Stomach (tissue), 9 donors: ENCODE data around the gene SLC6A12. TPM values are rescaled to one million over a fixed set of nuclear protein-coding genes. Genes with fewer than 3 reads are reported as not detected.
A peak's percentile ranks its signal among the peaks of the same experiment; 100 is the strongest.
"Not testable (repeated sequence)": the region's sequence is repeated elsewhere in the genome, so short reads cannot be mapped to it uniquely, and the experiment has no call there.

Source experiments
- DNase-seq, 2 donors: peaks; one replicate each; pipeline versions ENCODE4 v3.0.0 to v3.0.0-alpha.2; 2013 to 2019
- H3K27ac ChIP-seq, 5 donors: fragments of 200-600 bp in 4 of 5; sonication (generic) in 4 of 5; one replicate each; pipeline ENCODE4 v1.5.1; 2013 to 2019; ENCODE audit warnings: mild to moderate bottlenecking in 1 of 5, moderate library complexity in 1 of 5
- H3K27me3 ChIP-seq, 3 donors: fragments of 200-600 bp; sonication (generic); one replicate each; pipeline ENCODE4 v1.5.1; 2017 to 2019; ENCODE audit warnings: mixed run types in 1 of 3
- H3K36me3 ChIP-seq, 4 donors: fragments of 200-600 bp; sonication (generic); 1 replicate in 3 of 4; 2 replicates in 1 of 4; pipeline ENCODE4 v1.5.1; 2016 to 2019
- H3K4me1 ChIP-seq, 4 donors: fragments of 200-600 bp; sonication (generic); one replicate each; pipeline ENCODE4 v1.5.1; 2016 to 2019
- H3K4me3 ChIP-seq, 4 donors: fragments of 200-600 bp; sonication (generic) in 3 of 4; one replicate each; pipeline ENCODE4 v1.5.1; 2016 to 2019; ENCODE audit warnings: mild to moderate bottlenecking in 1 of 4
- H3K9me3 ChIP-seq, 4 donors: fragments of 200-600 bp; sonication (generic); one replicate each; pipeline ENCODE4 v1.5.1; 2016 to 2019
- EP300 ChIP-seq: sonication (generic); formaldehyde crosslinking; IDR thresholded peaks from one replicate; pipeline ENCODE4 v1.6.1; 2017; ENCODE audit warnings: antibody characterized with exemption
- POLR2A ChIP-seq, 4 donors: fragments of 450-650 bp; IDR thresholded peaks; one replicate each; pipeline ENCODE4 v1.6.1; 2016; ENCODE audit warnings: antibody characterized with exemption in 4 of 4, control low read depth in 2 of 4, mild to moderate bottlenecking in 1 of 4, moderate library complexity in 1 of 4
- POLR2AphosphoS5 ChIP-seq, 3 donors: sonication (generic); formaldehyde crosslinking; IDR thresholded peaks; one replicate each; pipeline ENCODE4 v1.6.1; 2016; ENCODE audit warnings: antibody characterized with exemption in 3 of 3
- WGBS, 5 donors: extraction: QIAGEN DNeasy Blood & Tissue Kit in 3 of 5; methylation state at CpG; one replicate each; pipeline versions ENCODE4 v1.1.5 to v1.1.7; 2013 to 2018; 5-methylcytosine and 5-hydroxymethylcytosine counted together
- intact Hi-C: fragments of 100-400 bp; cut with DNase I; formaldehyde crosslinking; loops from one replicate; pipeline ENCODE4 v1.15.1; 2023; ENCODE audit warnings: low total_unique reads
- polyA plus RNA-seq, 3 donors: library from polyadenylated mRNA; stranded (reverse); fragments of 200-250 nt; gene quantifications; one replicate each; pipeline ENCODE4 v1.2.3, GENCODE V29; 2013
- total RNA-seq, 5 donors: library from RNA; depleted of rRNA; stranded (reverse); fragments of >200 nt; gene quantifications; one replicate each; pipeline versions ENCODE4 v1.1.0 to v1.2.3, GENCODE V29; 2014 to 2016
- TF ChIP-seq, protein P1 (sequence below), 7 experiments: fragments of 450-650 bp in 4 of 7; fragments of 200-600 bp in 3 of 7; sonication (generic) in 3 of 7; IDR thresholded peaks; one replicate each; pipeline ENCODE4 v1.5.1; 2016 to 2019; ENCODE audit warnings: antibody characterized with exemption in 7 of 7, control low read depth in 2 of 7, mild to moderate bottlenecking in 1 of 7
- donor health status: healthy with polysubstance abuse.
- donor health status: Bipolar disorder and iron deficiency.
- donor health status: healthy.

SLC6A12 gene
- total and polyA plus RNA-seq, 8 donors: 0.05 to 1.7 (median 0.19) TPM; not detected in 5

DNA sequence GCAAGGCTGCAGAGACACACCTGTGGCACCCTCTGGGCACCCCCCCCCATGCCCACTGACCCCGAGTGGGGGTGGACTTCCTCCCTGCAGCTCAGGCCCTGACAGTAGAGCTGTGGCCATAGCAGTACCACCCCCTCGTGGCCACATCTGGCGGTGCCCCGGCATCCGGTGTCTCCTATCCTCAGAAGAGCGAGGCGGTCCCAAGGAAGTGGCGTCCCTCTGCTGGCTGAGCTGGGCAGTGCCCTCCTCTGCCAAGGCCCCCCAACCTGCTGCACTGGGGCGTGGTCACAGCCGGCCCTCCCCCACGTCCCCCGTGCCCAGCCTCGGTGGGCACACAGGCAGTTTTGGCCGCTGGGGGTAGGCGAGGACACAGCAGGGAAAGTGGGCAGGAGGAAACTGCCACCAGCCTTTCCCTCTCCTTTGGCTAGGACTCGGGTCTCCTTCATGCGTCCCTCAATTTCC is 6.0 kb upstream of the SLC6A12 start:
- Histone ChIP-seq H3K36me3 (no peaks in the 10 kb centered on the region), H3K27me3 (peaks cover 0 to 51% (median 8%) of the 10 kb centered on the region in 3 donors), H3K27ac (no peak overlapping the region), H3K9me3 (no peaks in the 10 kb centered on the region), H3K4me3 (no peak overlapping the region), H3K4me1 (no peaks in the 10 kb centered on the region)
- TF ChIP-seq EP300: no peak
- TF ChIP-seq, protein P1, sequence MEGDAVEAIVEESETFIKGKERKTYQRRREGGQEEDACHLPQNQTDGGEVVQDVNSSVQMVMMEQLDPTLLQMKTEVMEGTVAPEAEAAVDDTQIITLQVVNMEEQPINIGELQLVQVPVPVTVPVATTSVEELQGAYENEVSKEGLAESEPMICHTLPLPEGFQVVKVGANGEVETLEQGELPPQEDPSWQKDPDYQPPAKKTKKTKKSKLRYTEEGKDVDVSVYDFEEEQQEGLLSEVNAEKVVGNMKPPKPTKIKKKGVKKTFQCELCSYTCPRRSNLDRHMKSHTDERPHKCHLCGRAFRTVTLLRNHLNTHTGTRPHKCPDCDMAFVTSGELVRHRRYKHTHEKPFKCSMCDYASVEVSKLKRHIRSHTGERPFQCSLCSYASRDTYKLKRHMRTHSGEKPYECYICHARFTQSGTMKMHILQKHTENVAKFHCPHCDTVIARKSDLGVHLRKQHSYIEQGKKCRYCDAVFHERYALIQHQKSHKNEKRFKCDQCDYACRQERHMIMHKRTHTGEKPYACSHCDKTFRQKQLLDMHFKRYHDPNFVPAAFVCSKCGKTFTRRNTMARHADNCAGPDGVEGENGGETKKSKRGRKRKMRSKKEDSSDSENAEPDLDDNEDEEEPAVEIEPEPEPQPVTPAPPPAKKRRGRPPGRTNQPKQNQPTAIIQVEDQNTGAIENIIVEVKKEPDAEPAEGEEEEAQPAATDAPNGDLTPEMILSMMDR (IDR thresholded peaks at IDR 0.05): peak in 5 of 7 experiments; percentile 21 to 58 (median 34)
- WGBS, 5 donors: 19 to 42% (median 37%) methylated on average over 10 to 17 of the region's 17 CpGs
- DNase-seq: peak; percentile 54 to 82
- intact Hi-C loops: no loop called here

DNA sequence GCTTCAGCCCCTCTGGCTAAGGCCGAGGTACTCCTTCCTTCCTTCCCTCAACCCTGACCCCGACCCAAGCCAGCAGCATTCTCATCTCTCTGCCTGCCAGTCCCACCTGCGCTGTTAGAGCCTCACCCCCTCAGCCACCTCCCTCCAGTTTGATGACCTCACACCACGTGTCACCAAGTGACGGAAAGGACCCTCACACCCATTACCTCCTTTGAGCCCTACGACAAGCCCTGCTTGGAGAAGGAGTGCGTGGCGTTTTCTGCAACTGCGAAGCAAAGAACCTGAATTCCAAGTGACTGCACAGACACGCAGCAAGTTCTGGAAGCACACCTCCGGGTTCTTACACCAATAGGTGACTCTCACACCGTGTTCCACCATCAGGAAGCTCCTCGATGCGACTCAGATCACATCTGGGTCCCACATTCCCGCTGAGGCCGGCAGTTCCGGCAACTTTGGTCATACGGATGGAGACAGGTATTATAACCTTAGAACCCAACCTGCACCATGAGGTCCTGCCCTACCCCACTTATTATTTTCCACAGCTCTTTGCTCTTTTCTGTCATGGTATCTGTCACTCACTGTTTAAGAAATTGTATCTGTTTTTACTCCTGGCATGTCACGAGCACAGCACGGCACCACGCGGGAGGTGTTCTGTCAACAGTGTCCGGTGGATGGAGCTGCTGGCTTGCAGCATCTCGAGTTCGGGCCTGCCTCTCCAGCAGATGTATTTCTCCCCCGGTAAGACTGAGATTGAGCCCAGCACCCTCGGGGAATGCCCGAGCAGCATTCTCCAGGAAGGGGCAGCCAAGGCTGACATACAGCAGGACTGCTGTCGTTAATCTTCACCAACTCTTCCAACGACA is 5.0 kb upstream of the SLC6A12 start:
- H3K4me1 ChIP-seq: peaks cover 0 to 8% (median under 1%) of the 10 kb centered on the region in 4 donors
- 77 to 84% (median 80%) methylated on average over 30 of the region's 30 CpGs for WGBS, 5 donors
- no peak for TF ChIP-seq POLR2AphosphoS5 (IDR thresholded peaks at IDR 0.05)
- no peak for TF ChIP-seq POLR2A (IDR thresholded peaks at IDR 0.05)
- TF ChIP-seq EP300: no peak
- TF ChIP-seq, protein P1 (IDR thresholded peaks at IDR 0.05): no peak

DNA sequence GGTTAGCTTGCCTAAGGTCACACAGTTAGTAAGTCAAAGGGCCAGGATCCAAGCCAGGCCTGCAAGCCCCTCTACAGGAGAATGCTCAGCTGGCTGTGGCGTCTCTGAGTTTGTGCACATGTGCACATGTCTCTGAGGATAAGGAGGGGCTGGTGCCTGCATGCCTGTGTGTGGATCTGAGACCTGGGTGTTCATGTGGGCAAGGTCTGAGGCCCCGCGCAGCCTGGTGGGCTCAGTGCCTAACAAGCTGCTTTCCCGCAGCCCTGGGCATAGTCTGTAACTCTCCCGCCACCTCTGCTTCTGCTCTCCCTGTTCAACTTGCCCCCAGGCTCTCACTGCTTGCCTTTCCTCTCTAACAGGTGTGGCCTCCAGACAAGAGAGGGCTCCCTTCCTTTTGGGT is 4.3 kb upstream of the SLC6A12 start:
- H3K9me3 ChIP-seq: no peaks in the 10 kb centered on the region
- H3K27me3 ChIP-seq: peaks cover 0 to 68% (median 18%) of the 10 kb centered on the region in 3 donors
- WGBS, 5 donors: 80 to 87% (median 85%) methylated on average over 5 of the region's 5 CpGs
- H3K4me1 ChIP-seq: peaks cover 0 to 15% (median 7%) of the 10 kb centered on the region in 4 donors
- no peak overlapping the region for H3K4me3 ChIP-seq
- DNase-seq: no peak
- no peak for TF ChIP-seq POLR2AphosphoS5 (IDR thresholded peaks at IDR 0.05)
- TF ChIP-seq EP300: no peak
- TF ChIP-seq POLR2A (IDR thresholded peaks at IDR 0.05): no peak
- TF ChIP-seq, protein P1 (IDR thresholded peaks at IDR 0.05): no peak
- H3K36me3 ChIP-seq: no peaks in the 10 kb centered on the region
- no peak overlapping the region for H3K27ac ChIP-seq
- intact Hi-C loops: no loop called here

More for the DNA sequence above, 5.0 kb upstream of the SLC6A12 start:
- no peaks in the 10 kb centered on the region for H3K9me3 ChIP-seq
- intact Hi-C loops: no loop called here
- no peak overlapping the region for H3K4me3 ChIP-seq
- no peak overlapping the region for H3K27ac ChIP-seq
- H3K36me3 ChIP-seq: no peaks in the 10 kb centered on the region
- DNase-seq: no peak
- peaks cover 0 to 60% (median 11%) of the 10 kb centered on the region in 3 donors for H3K27me3 ChIP-seq

DNA sequence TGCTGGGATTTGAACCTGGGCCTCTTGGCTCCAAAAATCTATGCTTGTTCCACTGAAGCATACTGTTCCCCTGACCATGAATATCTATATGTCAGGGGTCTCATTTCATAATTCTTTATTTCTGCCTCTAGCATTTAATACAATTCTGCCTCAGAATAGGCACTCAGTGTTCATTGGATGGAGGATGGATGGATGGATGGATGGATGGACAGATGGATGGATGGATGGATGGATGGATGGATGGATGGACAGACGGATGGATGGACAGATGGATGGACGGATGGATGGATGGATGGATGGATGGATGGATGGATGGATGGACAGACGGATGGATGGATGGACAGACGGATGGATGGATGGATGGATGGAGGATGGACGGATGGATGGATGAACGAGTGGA is 3.1 kb upstream of the SLC6A12 start:
- H3K4me1 ChIP-seq: peaks cover 0 to 27% (median 17%) of the 10 kb centered on the region in 4 donors
- H3K36me3 ChIP-seq, DNase-seq, H3K4me3 ChIP-seq, intact Hi-C loops, H3K9me3 ChIP-seq, H3K27ac ChIP-seq: not testable (repeated sequence)
- peaks cover 0 to 73% (median 22%) of the 10 kb centered on the region in 3 donors for H3K27me3 ChIP-seq
- 62 to 80% (median 73%) methylated on average over 6 of the region's 6 CpGs for WGBS, 5 donors

DNA sequence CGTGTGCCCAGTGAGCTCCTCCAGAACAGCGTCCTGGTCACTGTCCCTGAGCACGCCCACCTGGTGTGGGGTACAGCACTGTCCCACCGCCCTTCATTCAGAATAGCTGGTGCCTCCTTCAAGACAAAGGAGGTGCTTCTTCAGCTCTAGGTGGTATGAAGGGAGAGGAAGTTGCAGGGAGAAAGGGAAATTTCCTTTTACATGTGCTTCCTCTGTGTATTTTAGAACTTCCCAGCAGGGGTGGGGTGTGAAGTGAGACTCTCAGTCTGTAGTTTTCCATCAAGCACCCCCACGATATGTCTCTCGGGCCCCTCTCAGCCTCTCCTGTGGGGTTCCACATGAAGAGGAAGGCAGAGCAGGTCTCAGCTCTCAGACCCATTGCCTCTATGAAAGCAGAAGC is 1.2 kb upstream of the SLC6A12 start:
- peaks cover 0 to 28% (median 17%) of the 10 kb centered on the region in 4 donors for H3K4me1 ChIP-seq
- H3K36me3 ChIP-seq: no peaks in the 10 kb centered on the region
- intact Hi-C loops: no loop called here
- no peak overlapping the region for H3K27ac ChIP-seq
- WGBS, 5 donors: 86 to 95% (median 92%) methylated on average over 6 of the region's 6 CpGs
- no peak for DNase-seq
- TF ChIP-seq POLR2AphosphoS5 (IDR thresholded peaks at IDR 0.05) (no peak), POLR2A (IDR thresholded peaks at IDR 0.05) (no peak), EP300 (no peak)
- TF ChIP-seq, protein P1 (IDR thresholded peaks at IDR 0.05): no peak
- H3K4me3 ChIP-seq: no peak overlapping the region
- peaks cover 0 to 72% (median 20%) of the 10 kb centered on the region in 3 donors for H3K27me3 ChIP-seq
- no peaks in the 10 kb centered on the region for H3K9me3 ChIP-seq
